HCT116 (cell line): ENCODE measurements around the gene ZFP57. TPM values are rescaled to one million over a fixed set of nuclear protein-coding genes. Genes with fewer than 3 reads are reported as not detected.

ENCODE experiments used
- ATAC-seq: fragments of 200-7000 bp; cut with Tn5 transposase; 2 replicates; pipeline ENCODE4 v1.9.1; 2020; ENCODE audit warnings: mild to moderate bottlenecking, moderate library complexity
- BruUV-seq: library from RNA; stranded (reverse); fragments of 400-500 nt; replicated peaks from 2 replicates; lab custom pipeline; 2021; lab: Mats Ljungman, UMichigan
- CTCF ChIA-PET: fragments of 300-600 bp; sonication (Branson Sonifier 250); formaldehyde crosslinking; loops from one replicate; lab custom pipeline; 2021; ENCODE audit warnings: antibody characterized with exemption; lab: Charles Lee
- POLR2A ChIA-PET: fragments of 300-600, 350-600 bp; sonication (Branson Sonifier 250); formaldehyde crosslinking; loops from one replicate; lab custom pipeline; 2021; ENCODE audit warnings: antibody characterized with exemption; lab: Charles Lee
- RAD21 ChIA-PET, 2 experiments: fragments of 300-600 bp; sonication (Branson Sonifier 250); formaldehyde crosslinking; loops; one replicate each; lab custom pipeline; 2023; ENCODE audit warnings: low total read pairs in 2 of 2; ENCODE audit not compliant: uncharacterized antibody in 2 of 2, unreplicated experiment in 2 of 2, low non-redundant PET in 1 of 2; lab: Charles Lee
- DNase-seq: peaks from one replicate; pipeline ENCODE4 v3.0.0-alpha.2; 2010; ENCODE audit warnings: low read depth, low spot score
- H2AFZ ChIP-seq: fragments of 200-600 bp; shearing (Covaris generic), sonication (generic); 2 replicates; pipeline ENCODE4 v1.6.1; 2017; ENCODE audit warnings: low read depth, mixed run types, mixed read lengths, antibody characterized with exemption, low read length; ENCODE audit not compliant: poor library complexity, severe bottlenecking
- H3K27ac ChIP-seq: 2 replicates; pipeline ENCODE4 v1.5.1; 2012; ENCODE audit warnings: low read depth, low read length
- H3K27me3 ChIP-seq: fragments of 200-600 bp; sonication (generic); 2 replicates; pipeline ENCODE4 v1.6.1; 2016; ENCODE audit warnings: mixed run types, low read length, mixed read lengths; ENCODE audit not compliant: insufficient read depth
- H3K36me3 ChIP-seq, 2 experiments: fragments of 200-500 bp in 1 of 2; fragments of 200-600 bp in 1 of 2; sonication (Bioruptor generic) in 1 of 2; sonication (generic) in 1 of 2; 2 replicates each; pipeline versions ENCODE4 v1.5.1 to v1.6.1; 2014 to 2016; ENCODE audit warnings: low read length in 2 of 2, inconsistent platforms in 1 of 2, mixed read lengths in 1 of 2, mixed run types in 1 of 2; ENCODE audit not compliant: insufficient read depth in 2 of 2, control insufficient read depth in 1 of 2
- H3K4me1 ChIP-seq, 2 experiments: fragments of 200-600 bp in 1 of 2; sonication (generic) in 1 of 2; 2 replicates each; pipeline versions ENCODE4 v1.5.1 to v1.6.1; 2012 to 2017; ENCODE audit warnings: low read length in 2 of 2, inconsistent platforms in 1 of 2, mild to moderate bottlenecking in 1 of 2, mixed read lengths in 1 of 2, mixed run types in 1 of 2, moderate library complexity in 1 of 2; ENCODE audit not compliant: insufficient read depth in 2 of 2, control insufficient read depth in 1 of 2
- H3K4me2 ChIP-seq: fragments of 200-600 bp; sonication (generic); 2 replicates; pipeline ENCODE4 v1.6.1; 2017; ENCODE audit warnings: mixed run types, low read length, mixed read lengths
- H3K4me3 ChIP-seq, 2 experiments: fragments of 200-600 bp in 1 of 2; sonication (generic) in 1 of 2; replicated peaks in 1 of 2; 2 replicates each; pipeline ENCODE4 v1.5.1; 2011 to 2016; ENCODE audit warnings: low read length in 2 of 2, control low read depth in 1 of 2, low read depth in 1 of 2, mild to moderate bottlenecking in 1 of 2, mixed read lengths in 1 of 2, mixed run types in 1 of 2
- H3K79me2 ChIP-seq: fragments of 200-600 bp; sonication (generic); 2 replicates; pipeline ENCODE4 v1.6.1; 2017; ENCODE audit warnings: mild to moderate bottlenecking, mixed run types, low read length, moderate library complexity, mixed read lengths; ENCODE audit not compliant: insufficient read depth
- H3K9ac ChIP-seq: fragments of 200-600 bp; sonication (generic); 2 replicates; pipeline ENCODE4 v1.6.1; 2016; ENCODE audit warnings: low read length, mixed read lengths
- H3K9me2 ChIP-seq: fragments of 200-600 bp; sonication (generic), shearing (Covaris generic); 2 replicates; pipeline ENCODE4 v1.6.1; 2017; ENCODE audit warnings: mixed run types, mild to moderate bottlenecking, moderate library complexity; ENCODE audit not compliant: insufficient read depth
- H3K9me3 ChIP-seq, 2 experiments: fragments of 200-500 bp in 1 of 2; fragments of 200-600 bp in 1 of 2; sonication (Bioruptor generic) in 1 of 2; sonication (generic) in 1 of 2; 2 replicates each; pipeline ENCODE4 v1.6.1; 2014 to 2017; ENCODE audit warnings: low read length in 2 of 2, mixed read lengths in 2 of 2, inconsistent platforms in 1 of 2, low read depth in 1 of 2, mild to moderate bottlenecking in 1 of 2, mixed run types in 1 of 2, moderate library complexity in 1 of 2; ENCODE audit not compliant: control insufficient read depth in 1 of 2, insufficient read depth in 1 of 2
- H4K20me1 ChIP-seq: fragments of 200-600 bp; sonication (generic), shearing (Covaris generic); 2 replicates; pipeline ENCODE4 v1.6.1; 2017; ENCODE audit warnings: mixed run types, mild to moderate bottlenecking, moderate library complexity; ENCODE audit not compliant: insufficient read depth
- CBX3 ChIP-seq: IDR thresholded peaks from 2 replicates; pipeline ENCODE4 v1.6.1; 2012; ENCODE audit warnings: low read depth
- CEBPB ChIP-seq: IDR thresholded peaks from 2 replicates; pipeline ENCODE4 v1.6.1; 2012; ENCODE audit warnings: low read depth
- ELF1 ChIP-seq: IDR thresholded peaks from 2 replicates; pipeline ENCODE4 v1.6.1; 2012; ENCODE audit warnings: low read depth, borderline replicate concordance
- EZH2phosphoT487 ChIP-seq: fragments of 200-600 bp; IDR thresholded peaks from 2 replicates; pipeline ENCODE4 v1.6.1; 2018; ENCODE audit warnings: antibody characterized with exemption, borderline replicate concordance
- POLR2A ChIP-seq: IDR thresholded peaks from 2 replicates; pipeline ENCODE4 v1.7.0; 2011; ENCODE audit warnings: borderline replicate concordance; ENCODE audit not compliant: insufficient read depth, insufficient read length; ENCODE audit errors: extremely low read depth
- SRF ChIP-seq: IDR thresholded peaks from 2 replicates; pipeline ENCODE4 v1.6.1; 2012; ENCODE audit warnings: low read depth
- TCF7L2 ChIP-seq: IDR thresholded peaks from 2 replicates; pipeline ENCODE4 v1.7.0; 2011; ENCODE audit warnings: borderline replicate concordance, inconsistent platforms; ENCODE audit not compliant: insufficient read depth, insufficient read length; ENCODE audit errors: extremely low read depth
- intact Hi-C: fragments of 100-400 bp; cut with micrococcal nuclease; formaldehyde crosslinking; loops from 2 replicates; pipeline ENCODE4 v1.10.0; 2022
- total RNA-seq: library from RNA; stranded (reverse); gene quantifications from one replicate; pipeline ENCODE4 v1.2.1, GENCODE V29; 2021; ENCODE audit not compliant: unreplicated experiment
- TF ChIP-seq, protein P1 (sequence below), 3 experiments: fragments of 200-600 bp in 1 of 3; sonication (generic) in 1 of 3; IDR thresholded peaks in 2 of 3; conservative IDR thresholded peaks in 1 of 3; 2 replicates each; pipeline ENCODE4 v1.5.1; 2012 to 2017; ENCODE audit warnings: low read depth in 2 of 3, low read length in 2 of 3, antibody characterized with exemption in 1 of 3, borderline replicate concordance in 1 of 3, control low read depth in 1 of 3, mild to moderate bottlenecking in 1 of 3, mixed read lengths in 1 of 3, mixed run types in 1 of 3, moderate library complexity in 1 of 3; ENCODE audit not compliant: insufficient read depth in 1 of 3

ZFP57 gene
- total RNA-seq, 1 experiment from 2014 or later: not detected

DNA sequence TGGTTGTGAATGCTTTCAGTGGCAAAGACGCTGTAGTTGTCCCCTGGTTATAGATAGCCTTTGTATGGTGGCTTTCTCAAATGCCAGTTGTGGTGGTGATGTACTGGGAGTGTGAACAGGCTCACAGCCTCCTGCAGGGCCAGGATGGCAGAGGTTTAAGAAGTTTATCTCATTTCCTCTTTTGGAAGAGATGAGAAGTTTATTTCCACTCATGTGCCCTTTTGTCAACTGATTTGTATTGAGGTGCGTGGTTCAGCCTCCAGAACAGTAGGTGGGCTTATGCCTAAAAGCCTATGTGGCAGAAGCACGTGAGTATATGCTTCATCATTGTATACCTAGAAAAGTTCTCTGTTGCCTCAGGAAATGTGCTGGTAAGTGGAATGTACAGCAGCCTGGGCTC, 13.7 kb upstream of the ZFP57 start:
- H3K4me1 ChIP-seq: no peaks in the 10 kb centered on the region
- H3K9me2 ChIP-seq: no peaks in the 10 kb centered on the region
- H3K79me2 ChIP-seq: no peaks in the 10 kb centered on the region
- ChIA-PET CTCF (interaction anchor here (1.1 to 4.4 kb wide), 3 partner anchors 40 to 46 kb away, joined by 3 to 96 read pairs (median 10); no protein-coding TSS in a partner anchor), RAD21 (no interaction called here), POLR2A (no interaction called here)
- no peak overlapping the region for H2AFZ ChIP-seq
- no peak overlapping the region for H3K9ac ChIP-seq
- DNase-seq (no peak), ATAC-seq (no peak)
- no peaks in the 10 kb centered on the region for H3K27me3 ChIP-seq
- H3K36me3 ChIP-seq: no peaks in the 10 kb centered on the region
- TF ChIP-seq ELF1: no peak
- no peak for TF ChIP-seq SRF
- TF ChIP-seq POLR2A: no peak
- no peak overlapping the region for H3K4me3 ChIP-seq
- H3K27ac ChIP-seq: no peak overlapping the region
- no peaks in the 10 kb centered on the region for H4K20me1 ChIP-seq
- H3K4me2 ChIP-seq: no peak overlapping the region
- BruUV-seq: no TSS peak
- intact Hi-C loops: loop anchor here (5.0 kb wide), 1 partner anchor 317 kb away; the partner anchor contains the start of gene OR12D3
- no peaks in the 10 kb centered on the region for H3K9me3 ChIP-seq

DNA sequence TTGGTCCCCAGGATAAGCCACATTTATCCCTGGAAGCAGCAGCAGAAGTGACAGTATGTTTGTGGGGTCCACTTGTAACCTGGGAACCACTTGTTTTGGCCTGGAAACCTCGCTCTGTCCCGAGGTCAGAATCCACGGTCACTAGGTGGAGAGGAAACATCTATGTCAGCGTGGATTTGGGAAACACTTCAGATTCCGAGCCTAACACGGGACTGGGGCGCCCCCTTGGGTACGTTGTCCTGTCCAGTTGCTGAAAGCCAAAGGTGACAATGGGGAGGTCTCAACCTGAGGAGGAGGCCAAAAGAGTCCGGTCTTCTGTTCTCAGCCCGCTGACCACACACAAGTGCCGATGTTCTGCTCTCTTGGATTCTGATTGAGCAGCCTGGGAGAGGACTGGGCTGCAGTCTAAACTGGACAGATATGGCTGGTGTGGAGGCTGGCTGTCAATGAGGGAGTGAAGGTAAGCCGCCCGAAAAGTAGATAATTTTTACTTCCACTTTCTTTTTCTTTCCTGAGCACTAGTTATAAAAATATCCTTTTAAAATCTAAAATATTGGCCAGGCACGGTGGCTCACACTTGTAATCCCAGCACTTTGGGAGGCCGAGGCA, 4.9 kb upstream of the ZFP57 start:
- Histone ChIP-seq H3K9ac (no peak overlapping the region), H3K36me3 (no peaks in the 10 kb centered on the region), H3K27ac (no peak overlapping the region), H3K4me2 (no peak overlapping the region), H2AFZ (no peak overlapping the region), H3K9me2 (no peaks in the 10 kb centered on the region), H3K4me1 (no peaks in the 10 kb centered on the region), H3K27me3 (no peaks in the 10 kb centered on the region), H3K9me3 (no peaks in the 10 kb centered on the region), H4K20me1 (no peaks in the 10 kb centered on the region), H3K4me3 (no peak overlapping the region), H3K79me2 (no peaks in the 10 kb centered on the region)
- intact Hi-C loops: no loop called here
- no peak for TF ChIP-seq EZH2phosphoT487
- TF ChIP-seq, protein P1, sequence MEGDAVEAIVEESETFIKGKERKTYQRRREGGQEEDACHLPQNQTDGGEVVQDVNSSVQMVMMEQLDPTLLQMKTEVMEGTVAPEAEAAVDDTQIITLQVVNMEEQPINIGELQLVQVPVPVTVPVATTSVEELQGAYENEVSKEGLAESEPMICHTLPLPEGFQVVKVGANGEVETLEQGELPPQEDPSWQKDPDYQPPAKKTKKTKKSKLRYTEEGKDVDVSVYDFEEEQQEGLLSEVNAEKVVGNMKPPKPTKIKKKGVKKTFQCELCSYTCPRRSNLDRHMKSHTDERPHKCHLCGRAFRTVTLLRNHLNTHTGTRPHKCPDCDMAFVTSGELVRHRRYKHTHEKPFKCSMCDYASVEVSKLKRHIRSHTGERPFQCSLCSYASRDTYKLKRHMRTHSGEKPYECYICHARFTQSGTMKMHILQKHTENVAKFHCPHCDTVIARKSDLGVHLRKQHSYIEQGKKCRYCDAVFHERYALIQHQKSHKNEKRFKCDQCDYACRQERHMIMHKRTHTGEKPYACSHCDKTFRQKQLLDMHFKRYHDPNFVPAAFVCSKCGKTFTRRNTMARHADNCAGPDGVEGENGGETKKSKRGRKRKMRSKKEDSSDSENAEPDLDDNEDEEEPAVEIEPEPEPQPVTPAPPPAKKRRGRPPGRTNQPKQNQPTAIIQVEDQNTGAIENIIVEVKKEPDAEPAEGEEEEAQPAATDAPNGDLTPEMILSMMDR (IDR thresholded peaks at IDR 0.05 in 2 of 3, conservative IDR thresholded peaks at IDR 0.05 in 1 of 3; ENCODE audit: borderline replicate concordance in 1 of 3, insufficient read depth in 1 of 3, low read depth in 2 of 3, low read length in 2 of 3): no peak
- no peak for TF ChIP-seq ELF1
- TF ChIP-seq CEBPB: no peak
- no peak for TF ChIP-seq TCF7L2
- no peak for TF ChIP-seq CBX3
- no peak for ATAC-seq
- RAD21 ChIA-PET: no interaction called here
- CTCF ChIA-PET: interaction anchor here (1.3 to 3.8 kb wide), 2 partner anchors 11 to 32 kb away, joined by 4 to 11 read pairs; no protein-coding TSS in a partner anchor
- POLR2A ChIA-PET: no interaction called here
- BruUV-seq: no TSS peak
- no peak for DNase-seq
